ENCODE data around the gene NSUN2. TPM values are rescaled to one million over a fixed set of nuclear protein-coding genes. Genes with fewer than 3 reads are reported as not detected.

NSUN2 gene
- polyA plus RNA-seq, 2 of the 4 experiments (the other 2 are of a cell fraction) = 95.7 to 101 TPM

- ATAC-seq (peak in 1 of 2 experiments; percentile 36; a peak in 1 of 6 replicates), FAIRE-seq (no peak)
Measured at GRCh38 chr5:6682239-6682638, 49.4 kb upstream of the NSUN2 start.

GRCh38 chr5:6681682-6682081 lies 48.8 kb upstream of the NSUN2 start:
- no peak for TF ChIP-seq EP300 (IDR thresholded peaks at IDR 0.05)
- no peak for TF ChIP-seq ZNF302 (CRISPR knock-in tag; IDR thresholded peaks at IDR 0.05)
- no peak for TF ChIP-seq MAX (IDR thresholded peaks at IDR 0.05)
- TF ChIP-seq CHD2 (IDR thresholded peaks at IDR 0.05; ENCODE audit: low read length, partially characterized antibody) = no peak
- no peak for TF ChIP-seq PHF8 (IDR thresholded peaks at IDR 0.05; ENCODE audit: borderline replicate concordance, low read depth)
- TF ChIP-seq USF2 (IDR thresholded peaks at IDR 0.05) = no peak
- TF ChIP-seq REST (IDR thresholded peaks at IDR 0.05) = no peak
- TF ChIP-seq EHMT2 (IDR thresholded peaks at IDR 0.05; ENCODE audit: low read depth) = no peak
- no peak for TF ChIP-seq EHF (CRISPR knock-in tag; IDR thresholded peaks at IDR 0.05)
- TF ChIP-seq TP53 (CRISPR knock-in tag; IDR thresholded peaks at IDR 0.05) = no peak
- no peak for TF ChIP-seq RARB (CRISPR knock-in tag; IDR thresholded peaks at IDR 0.05)
- no peak for TF ChIP-seq RCOR1 (IDR thresholded peaks at IDR 0.05; ENCODE audit: low read depth, low read length)
- TF ChIP-seq JUNB (IDR thresholded peaks at IDR 0.05) = no peak
- ATAC-seq (no peak), DNase-seq (ENCODE audit: low read depth in 1 of 2, low spot score in 1 of 2) (no peak), FAIRE-seq (no peak)
- CTCF ChIA-PET = no interaction called here
- H3K9me3 ChIP-seq = no peaks in the 10 kb centered on the region
- no peaks in the 10 kb centered on the region for H3K4me1 ChIP-seq
- POLR2A ChIA-PET = no interaction called here
- 38% methylated on average over 2 of the region's 2 CpGs for WGBS (ENCODE audit: missing lambda C conversion rate)
- no peak overlapping the region for H3K4me2 ChIP-seq
- H3K27ac ChIP-seq = no peak overlapping the region
- H3K4me3 ChIP-seq = no peak overlapping the region

More at GRCh38 chr5:6682239-6682638, 49.4 kb upstream of the NSUN2 start:
- Histone ChIP-seq H3K27ac (no peak overlapping the region), H3K4me2 (no peak overlapping the region), H3K4me3 (no peak overlapping the region), H3K4me1 (no peaks in the 10 kb centered on the region), H3K9me3 (no peaks in the 10 kb centered on the region)
- ChIA-PET POLR2A (no interaction called here), CTCF (no interaction called here)
- DNase-seq (ENCODE audit: low read depth in 1 of 2, low spot score in 1 of 2) = no peak
- TF ChIP-seq TFCP2L1 (CRISPR knock-in tag; IDR thresholded peaks at IDR 0.05) = no peak
- TF ChIP-seq SREBF2 (IDR thresholded peaks at IDR 0.05) = no peak
- TF ChIP-seq TP53 (CRISPR knock-in tag; IDR thresholded peaks at IDR 0.05) = no peak
- TF ChIP-seq NPAS2 (CRISPR knock-in tag; IDR thresholded peaks at IDR 0.05; ENCODE audit: borderline replicate concordance) = no peak
- TF ChIP-seq ATOH8 (CRISPR knock-in tag; IDR thresholded peaks at IDR 0.05; ENCODE audit: low read depth) = no peak
- no peak for TF ChIP-seq EHF (CRISPR knock-in tag; IDR thresholded peaks at IDR 0.05)
- no peak for TF ChIP-seq MAZ (IDR thresholded peaks at IDR 0.05; ENCODE audit: borderline replicate concordance, low read depth, low read length)
- TF ChIP-seq BCL3 (IDR thresholded peaks at IDR 0.05) = no peak
- TF ChIP-seq RARB (CRISPR knock-in tag; IDR thresholded peaks at IDR 0.05) = no peak
- TF ChIP-seq USF2 (IDR thresholded peaks at IDR 0.05) = no peak
- no peak for TF ChIP-seq GATA3 (IDR thresholded peaks at IDR 0.05; ENCODE audit: borderline replicate concordance)
- TF ChIP-seq NFE2L2 (conservative IDR thresholded peaks at IDR 0.05; ENCODE audit: low read length) = no peak
- no peak for TF ChIP-seq MYC (IDR thresholded peaks at IDR 0.05; ENCODE audit: borderline replicate concordance, low read length)
- no peak for TF ChIP-seq POLR2A (IDR thresholded peaks at IDR 0.05; ENCODE audit: low read length)
- no peak for TF ChIP-seq HOXB13 (CRISPR knock-in tag; IDR thresholded peaks at IDR 0.05; ENCODE audit: low read depth)
- 64% methylated on average over 9 of the region's 11 CpGs for WGBS (ENCODE audit: missing lambda C conversion rate)
